Endothelial cell of umbilical vein (primary cell): ENCODE results near the gene TRPM3. TPM values are rescaled to one million over a fixed set of nuclear protein-coding genes. Genes with fewer than 3 reads are reported as not detected.
"Not testable (repeated sequence)": the region's sequence is repeated elsewhere in the genome, so short reads cannot be mapped to it uniquely, and the experiment has no call there.

ENCODE experiments used
- BruUV-seq: library from RNA; stranded (reverse); fragments of 400-500 nt; replicated peaks from 2 replicates; lab custom pipeline; 2021; lab: Mats Ljungman, UMichigan
- CTCF ChIA-PET: fragments of 300-600, 350-600 bp; sonication (Branson Sonifier 250); formaldehyde crosslinking; loops from one replicate; lab custom pipeline; 2021; ENCODE audit warnings: antibody characterized with exemption, inconsistent platforms; lab: Charles Lee
- POLR2A ChIA-PET: fragments of 300-600, 350-600 bp; sonication (Branson Sonifier 250); formaldehyde crosslinking; loops from one replicate; lab custom pipeline; 2021; ENCODE audit warnings: antibody characterized with exemption, inconsistent platforms; lab: Charles Lee
- DNase-seq: peaks from one replicate; pipeline ENCODE4 v3.0.0-alpha.2; 2011; ENCODE audit warnings: low read depth, low spot score
- FAIRE-seq: peaks from 2 replicates; lab custom pipeline; 2011; peaks lifted over from hg19 to GRCh38; lab: Jason Lieb, UNC
- H2AFZ ChIP-seq: 2 replicates; pipeline ENCODE4 v1.6.0; 2012; ENCODE audit warnings: low read depth, low read length, control low read depth, inconsistent platforms
- H3K27ac ChIP-seq: 2 replicates; pipeline ENCODE4 v1.5.1; 2011; ENCODE audit warnings: low read depth, mild to moderate bottlenecking, control low read depth, low read length, moderate library complexity; ENCODE audit not compliant: insufficient read depth
- H3K27me3 ChIP-seq, 2 experiments: 2 replicates each; pipeline versions ENCODE4 v1.6.0 to v1.6.1; 2011; ENCODE audit warnings: low read length in 2 of 2, mixed read lengths in 1 of 2; ENCODE audit not compliant: control insufficient read depth in 2 of 2, insufficient read depth in 2 of 2
- H3K36me3 ChIP-seq, 2 experiments: 2 replicates in 1 of 2; 3 replicates in 1 of 2; pipeline ENCODE4 v1.5.1; 2011; ENCODE audit warnings: low read length in 2 of 2, mild to moderate bottlenecking in 1 of 2, moderate library complexity in 1 of 2; ENCODE audit not compliant: control insufficient read depth in 2 of 2, insufficient read depth in 2 of 2; ENCODE audit errors: extremely low read depth in 1 of 2
- H3K4me1 ChIP-seq: 3 replicates; pipeline ENCODE4 v1.5.1; 2011; ENCODE audit warnings: mild to moderate bottlenecking, low read length; ENCODE audit not compliant: control insufficient read depth, insufficient read depth; ENCODE audit errors: extremely low read depth
- H3K4me2 ChIP-seq: 2 replicates; pipeline ENCODE4 v1.6.1; 2011; ENCODE audit warnings: low read length, control low read depth, mixed read lengths; ENCODE audit not compliant: insufficient read depth
- H3K4me3 ChIP-seq, 3 experiments: fragments of 200-600 bp in 1 of 3; sonication (generic), shearing (Covaris generic) in 1 of 3; replicated peaks in 1 of 3; 2 replicates each; pipeline ENCODE4 v1.5.1; 2011 to 2016; ENCODE audit warnings: control low read depth in 3 of 3, low read length in 3 of 3, mild to moderate bottlenecking in 2 of 3, inconsistent platforms in 1 of 3, low read depth in 1 of 3, moderate library complexity in 1 of 3; ENCODE audit not compliant: insufficient read depth in 1 of 3
- H3K79me2 ChIP-seq: 2 replicates; pipeline ENCODE4 v1.6.0; 2012; ENCODE audit warnings: low read length, inconsistent platforms; ENCODE audit not compliant: control insufficient read depth, insufficient read depth
- H3K9ac ChIP-seq: replicated peaks from 2 replicates; pipeline ENCODE3; 2011; ENCODE audit warnings: low read length, control low read depth; ENCODE audit not compliant: insufficient read depth; ENCODE audit errors: extremely low read depth
- H3K9me1 ChIP-seq: replicated peaks from 3 replicates; pipeline ENCODE4 v1.6.0; 2011; ENCODE audit warnings: mild to moderate bottlenecking, low read length; ENCODE audit not compliant: control insufficient read depth, insufficient read depth; ENCODE audit errors: extremely low read depth
- H3K9me3 ChIP-seq: replicated peaks from 2 replicates; pipeline ENCODE4 v1.5.1; 2012; ENCODE audit warnings: low read length, inconsistent platforms; ENCODE audit not compliant: control insufficient read depth, insufficient read depth
- H4K20me1 ChIP-seq: replicated peaks from 2 replicates; pipeline ENCODE3; 2011; ENCODE audit warnings: mild to moderate bottlenecking, low read length; ENCODE audit not compliant: control insufficient read depth, insufficient read depth; ENCODE audit errors: extremely low read depth
- EZH2 ChIP-seq: IDR thresholded peaks from 2 replicates; pipeline ENCODE4 v1.6.1; 2012; ENCODE audit warnings: borderline replicate concordance, low read depth, mild to moderate bottlenecking, moderate library complexity, low read length, inconsistent platforms; ENCODE audit not compliant: severe bottlenecking
- FOS ChIP-seq: IDR thresholded peaks from 2 replicates; pipeline ENCODE4 v1.6.1; 2011; ENCODE audit warnings: mild to moderate bottlenecking, low read length, moderate library complexity, borderline replicate concordance; ENCODE audit not compliant: insufficient read depth
- GATA2 ChIP-seq: IDR thresholded peaks from 2 replicates; pipeline ENCODE4 v1.7.0; 2011; ENCODE audit warnings: low read depth, mild to moderate bottlenecking, moderate library complexity, mixed read lengths, low read length; ENCODE audit not compliant: insufficient read length, insufficient read depth
- JUN ChIP-seq: IDR thresholded peaks from 2 replicates; pipeline ENCODE4 v1.6.1; 2011; ENCODE audit warnings: borderline replicate concordance, low read depth; ENCODE audit not compliant: insufficient read length, insufficient read depth
- MYC ChIP-seq: IDR thresholded peaks from one replicate; pipeline ENCODE4 v1.6.1; 2011; ENCODE audit warnings: mild to moderate bottlenecking, low read depth, low read length
- POLR2A ChIP-seq: IDR thresholded peaks from 2 replicates; pipeline ENCODE4 v1.6.1; 2012; ENCODE audit warnings: low read depth, mild to moderate bottlenecking, control low read depth, low read length
- POLR2AphosphoS5 ChIP-seq: IDR thresholded peaks from 2 replicates; pipeline ENCODE4 v1.6.1; 2012; ENCODE audit warnings: low read depth, mild to moderate bottlenecking, control low read depth, low read length, moderate library complexity; ENCODE audit not compliant: insufficient read depth
- dilution Hi-C: fragments of 300-500 bp; cut with MboI; formaldehyde crosslinking; loops from one replicate; pipeline ENCODE4 v1.15.0; 2019; ENCODE audit warnings: low sequenced_read_pairs; ENCODE audit not compliant: extremely low pct_ligation_motif_present
- intact Hi-C: fragments of 100-400 bp; cut with micrococcal nuclease; formaldehyde crosslinking; loops from one replicate; pipeline ENCODE4 v1.10.0; 2022
- polyA plus RNA-seq, 4 experiments: library from polyadenylated mRNA; depleted of rRNA in 3 of 4; stranded (reverse) in 3 of 4; unstranded in 1 of 4; fragments of >200 nt; gene quantifications; 2 replicates each; pipeline versions ENCODE4 v1.2.1 to v1.2.3, GENCODE V29; 2011 to 2012; ENCODE audit warnings: missing spikeins in 1 of 4
- total RNA-seq: library from RNA; stranded (reverse); gene quantifications from 2 replicates; pipeline ENCODE4 v1.2.3, GENCODE V29; 2021
- TF ChIP-seq, protein P1 (sequence below), 2 donors: IDR thresholded peaks; 1 replicate in 1 of 2; 2 replicates in 1 of 2; pipeline ENCODE4 v1.5.1; 2011; ENCODE audit warnings: low read length in 2 of 2, mild to moderate bottlenecking in 2 of 2, moderate library complexity in 2 of 2, control low read depth in 1 of 2, inconsistent platforms in 1 of 2, low read depth in 1 of 2; ENCODE audit not compliant: insufficient read depth in 1 of 2; ENCODE audit errors: extremely low read depth in 1 of 2
- TF ChIP-seq, protein P2 (sequence below): IDR thresholded peaks from 2 replicates; pipeline ENCODE4 v1.6.1; 2011; ENCODE audit not compliant: insufficient read depth, insufficient read length

The TRPM3 gene
- total and polyA plus RNA-seq, 2 donors (not counting 3 experiments of a cell fraction or from before 2014, with no cell fraction given), result 0.17 to 0.33 TPM

DNA sequence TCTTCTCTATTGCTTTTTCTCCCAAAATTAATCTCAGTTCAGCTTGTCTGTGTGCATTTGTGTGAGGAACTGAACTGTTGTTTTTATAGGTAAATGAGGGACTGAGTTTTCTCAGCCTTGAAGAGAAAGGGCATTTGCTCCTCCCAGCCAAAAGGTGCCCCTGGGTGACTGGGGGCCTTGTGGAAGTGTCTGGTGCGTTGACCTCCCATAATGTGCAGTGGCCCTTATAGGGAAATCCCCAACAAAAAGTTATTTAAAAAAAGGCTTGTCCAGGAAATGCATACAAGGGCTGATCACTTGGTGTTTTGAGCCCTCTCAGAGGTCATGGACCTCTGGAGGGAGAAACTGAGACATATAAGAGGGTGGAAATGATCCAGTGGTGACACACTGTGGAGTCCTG is 467.3 kb downstream of the TRPM3 start:
- TF ChIP-seq GATA2 (no peak), POLR2AphosphoS5 (no peak), JUN (no peak), EZH2 (no peak), FOS (no peak), MYC (no peak), POLR2A (no peak)
- TF ChIP-seq, protein P1, sequence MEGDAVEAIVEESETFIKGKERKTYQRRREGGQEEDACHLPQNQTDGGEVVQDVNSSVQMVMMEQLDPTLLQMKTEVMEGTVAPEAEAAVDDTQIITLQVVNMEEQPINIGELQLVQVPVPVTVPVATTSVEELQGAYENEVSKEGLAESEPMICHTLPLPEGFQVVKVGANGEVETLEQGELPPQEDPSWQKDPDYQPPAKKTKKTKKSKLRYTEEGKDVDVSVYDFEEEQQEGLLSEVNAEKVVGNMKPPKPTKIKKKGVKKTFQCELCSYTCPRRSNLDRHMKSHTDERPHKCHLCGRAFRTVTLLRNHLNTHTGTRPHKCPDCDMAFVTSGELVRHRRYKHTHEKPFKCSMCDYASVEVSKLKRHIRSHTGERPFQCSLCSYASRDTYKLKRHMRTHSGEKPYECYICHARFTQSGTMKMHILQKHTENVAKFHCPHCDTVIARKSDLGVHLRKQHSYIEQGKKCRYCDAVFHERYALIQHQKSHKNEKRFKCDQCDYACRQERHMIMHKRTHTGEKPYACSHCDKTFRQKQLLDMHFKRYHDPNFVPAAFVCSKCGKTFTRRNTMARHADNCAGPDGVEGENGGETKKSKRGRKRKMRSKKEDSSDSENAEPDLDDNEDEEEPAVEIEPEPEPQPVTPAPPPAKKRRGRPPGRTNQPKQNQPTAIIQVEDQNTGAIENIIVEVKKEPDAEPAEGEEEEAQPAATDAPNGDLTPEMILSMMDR (IDR thresholded peaks at IDR 0.05; ENCODE audit: extremely low read depth in 1 of 2, insufficient read depth in 1 of 2, low read depth in 1 of 2, low read length in 2 of 2), result no peak
- TF ChIP-seq, protein P2, sequence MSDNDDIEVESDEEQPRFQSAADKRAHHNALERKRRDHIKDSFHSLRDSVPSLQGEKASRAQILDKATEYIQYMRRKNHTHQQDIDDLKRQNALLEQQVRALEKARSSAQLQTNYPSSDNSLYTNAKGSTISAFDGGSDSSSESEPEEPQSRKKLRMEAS, result no peak
- H3K9me1 ChIP-seq, result no peaks in the 10 kb centered on the region
- BruUV-seq, result no TSS peak
- no peak overlapping the region for H3K27ac ChIP-seq
- no peaks in the 10 kb centered on the region for H3K79me2 ChIP-seq
- dilution Hi-C loops, result no loop called here
- no peaks in the 10 kb centered on the region for H3K9me3 ChIP-seq
- no peak overlapping the region for H2AFZ ChIP-seq
- intact Hi-C loops, result no loop called here
- H3K4me2 ChIP-seq, result no peak overlapping the region
- no peaks in the 10 kb centered on the region for H3K4me1 ChIP-seq
- no peak overlapping the region for H3K9ac ChIP-seq
- CTCF ChIA-PET, result no interaction called here
- POLR2A ChIA-PET, result no interaction called here
- no peaks in the 10 kb centered on the region for H3K36me3 ChIP-seq
- H3K27me3 ChIP-seq, result no peaks in the 10 kb centered on the region
- FAIRE-seq (no peak), DNase-seq (no peak)
- no peak overlapping the region for H3K4me3 ChIP-seq
- no peaks in the 10 kb centered on the region for H4K20me1 ChIP-seq

DNA sequence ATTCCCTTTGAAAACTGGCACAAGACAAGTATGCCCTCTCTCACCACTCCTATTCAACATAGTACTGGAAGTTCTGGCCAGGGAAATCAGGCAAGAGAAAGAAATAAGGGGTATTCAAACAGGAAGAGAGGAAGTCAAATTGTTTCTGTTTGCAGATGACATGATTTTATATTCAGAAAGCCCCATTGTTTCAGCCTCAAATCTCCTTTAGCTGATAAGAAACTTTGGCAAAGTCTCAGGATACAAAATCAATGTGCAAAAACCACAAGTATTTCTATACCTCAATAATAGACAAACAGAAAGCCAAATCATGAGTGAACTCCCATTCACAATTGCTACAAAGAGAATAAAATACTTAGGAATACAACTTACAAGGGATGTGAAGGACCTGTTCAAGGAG is 476.8 kb downstream of the TRPM3 start:
- POLR2A ChIA-PET, H3K79me2 ChIP-seq, H2AFZ ChIP-seq, H3K9me3 ChIP-seq, H3K9ac ChIP-seq, H4K20me1 ChIP-seq, H3K4me2 ChIP-seq, H3K27me3 ChIP-seq, H3K4me3 ChIP-seq, H3K36me3 ChIP-seq, H3K9me1 ChIP-seq, BruUV-seq, H3K27ac ChIP-seq, dilution Hi-C loops, H3K4me1 ChIP-seq: not testable (repeated sequence)
- DNase-seq (peak; percentile 63), FAIRE-seq (peak; percentile 35)
- CTCF ChIA-PET, result interaction anchor here (0.9 to 10.6 kb wide), 3 partner anchors 280 to 605 kb away, joined by 4 to 420 read pairs (median 114); no protein-coding TSS in a partner anchor
- intact Hi-C loops, result loop anchor here (5.0 kb wide), 2 partner anchors 193 to 503 kb away; no protein-coding TSS in a partner anchor
